ENCODE data around the gene PLD1.

The PLD1 gene

GRCh38 chr3:171704002-171704401, 106.3 kb downstream of the PLD1 start:
- no peaks in the 10 kb centered on the region for H3K27me3 ChIP-seq (ENCODE audit: insufficient read depth, low read length)
- no peaks in the 10 kb centered on the region for H3K36me3 ChIP-seq (ENCODE audit: control insufficient read depth in 1 of 2, insufficient read depth in 2 of 2, low read length in 2 of 2)
- no CpG with 5 or more reads among the region's 2 CpGs for WGBS (ENCODE audit: extremely low coverage, insufficient coverage, insufficient read length)
- no peak overlapping the region for H3K27ac ChIP-seq (ENCODE audit: low read depth, low read length)
- H4K91ac ChIP-seq (ENCODE audit: low read depth, low read length) = no peak overlapping the region
- H3K23ac ChIP-seq (ENCODE audit: low read length) = no peak overlapping the region
- no peaks in the 10 kb centered on the region for H3K79me1 ChIP-seq (ENCODE audit: low read length)
- no peak overlapping the region for H3K9ac ChIP-seq (ENCODE audit: low read length)
- no peaks in the 10 kb centered on the region for H3K9me3 ChIP-seq (ENCODE audit: insufficient read depth, low read depth, low read length)
- no peak overlapping the region for H2BK12ac ChIP-seq (ENCODE audit: low read length)
- no peak overlapping the region for H3K4me3 ChIP-seq (ENCODE audit: low read depth, low read length)
- no peak overlapping the region for H3K4me2 ChIP-seq (ENCODE audit: low read length)
- H4K8ac ChIP-seq (ENCODE audit: low read depth, low read length) = no peak overlapping the region
- no peak overlapping the region for H3K4ac ChIP-seq (ENCODE audit: low read depth, low read length)
- H4K12ac ChIP-seq (ENCODE audit: low read depth, low read length) = no peak overlapping the region
- H2BK120ac ChIP-seq (ENCODE audit: insufficient read depth, low read length, poor library complexity) = no peak overlapping the region
- no peak overlapping the region for H2AFZ ChIP-seq (ENCODE audit: insufficient read depth, low read length, poor library complexity)
- no peak overlapping the region for H3K18ac ChIP-seq (ENCODE audit: low read length)
- peak; percentile 25 to 74 for DNase-seq
- no peak overlapping the region for H2BK5ac ChIP-seq (ENCODE audit: low read depth, low read length, poor library complexity)
- no peak overlapping the region for H3K14ac ChIP-seq (ENCODE audit: low read length)
- no peaks in the 10 kb centered on the region for H3K4me1 ChIP-seq (ENCODE audit: control insufficient read depth in 1 of 2, insufficient read depth in 2 of 2, low read length in 2 of 2)
- H2AK5ac ChIP-seq (ENCODE audit: low read length) = no peak overlapping the region
- no peaks in the 10 kb centered on the region for H3K79me2 ChIP-seq (ENCODE audit: control insufficient read depth, insufficient read depth, low read length, poor library complexity)

GRCh38 chr3:171703144-171703543, 107.1 kb downstream of the PLD1 start:
- Histone ChIP-seq H3K9me3 (ENCODE audit: insufficient read depth, low read depth, low read length) (no peaks in the 10 kb centered on the region), H2BK12ac (ENCODE audit: low read length) (no peak overlapping the region), H3K4me3 (ENCODE audit: low read depth, low read length) (no peak overlapping the region), H2BK5ac (ENCODE audit: low read depth, low read length, poor library complexity) (no peak overlapping the region), H3K4me2 (ENCODE audit: low read length) (no peak overlapping the region), H3K14ac (ENCODE audit: low read length) (no peak overlapping the region), H4K8ac (ENCODE audit: low read depth, low read length) (no peak overlapping the region), H3K36me3 (ENCODE audit: control insufficient read depth in 1 of 2, insufficient read depth in 2 of 2, low read length in 2 of 2) (no peaks in the 10 kb centered on the region), H4K12ac (ENCODE audit: low read depth, low read length) (no peak overlapping the region), H2AFZ (ENCODE audit: insufficient read depth, low read length, poor library complexity) (no peak overlapping the region), H3K4me1 (ENCODE audit: control insufficient read depth in 1 of 2, insufficient read depth in 2 of 2, low read length in 2 of 2) (no peaks in the 10 kb centered on the region), H3K4ac (ENCODE audit: low read depth, low read length) (no peak overlapping the region), H4K91ac (ENCODE audit: low read depth, low read length) (no peak overlapping the region), H3K18ac (ENCODE audit: low read length) (no peak overlapping the region), H3K79me1 (ENCODE audit: low read length) (no peaks in the 10 kb centered on the region), H2BK120ac (ENCODE audit: insufficient read depth, low read length, poor library complexity) (no peak overlapping the region), H3K27ac (ENCODE audit: low read depth, low read length) (no peak overlapping the region), H2AK5ac (ENCODE audit: low read length) (no peak overlapping the region), H3K9ac (ENCODE audit: low read length) (no peak overlapping the region), H3K27me3 (ENCODE audit: insufficient read depth, low read length) (no peaks in the 10 kb centered on the region), H3K23ac (ENCODE audit: low read length) (no peak overlapping the region), H3K79me2 (ENCODE audit: control insufficient read depth, insufficient read depth, low read length, poor library complexity) (no peaks in the 10 kb centered on the region)
- DNase-seq = no peak
- WGBS (ENCODE audit: extremely low coverage, insufficient coverage, insufficient read length) = no CpG with 5 or more reads among the region's 2 CpGs

- Histone ChIP-seq H3K9me3 (ENCODE audit: insufficient read depth, low read depth, low read length) (no peaks in the 10 kb centered on the region), H4K12ac (ENCODE audit: low read depth, low read length) (no peak overlapping the region), H4K8ac (ENCODE audit: low read depth, low read length) (no peak overlapping the region), H2AK5ac (ENCODE audit: low read length) (no peak overlapping the region), H3K4ac (ENCODE audit: low read depth, low read length) (no peak overlapping the region), H3K14ac (ENCODE audit: low read length) (no peak overlapping the region), H2BK12ac (ENCODE audit: low read length) (no peak overlapping the region), H3K4me1 (ENCODE audit: control insufficient read depth in 1 of 2, insufficient read depth in 2 of 2, low read length in 2 of 2) (no peaks in the 10 kb centered on the region), H3K4me2 (ENCODE audit: low read length) (no peak overlapping the region), H2AFZ (ENCODE audit: insufficient read depth, low read length, poor library complexity) (no peak overlapping the region), H3K23ac (ENCODE audit: low read length) (no peak overlapping the region), H3K79me2 (ENCODE audit: control insufficient read depth, insufficient read depth, low read length, poor library complexity) (no peaks in the 10 kb centered on the region), H3K9ac (ENCODE audit: low read length) (no peak overlapping the region), H2BK120ac (ENCODE audit: insufficient read depth, low read length, poor library complexity) (no peak overlapping the region), H3K27me3 (ENCODE audit: insufficient read depth, low read length) (no peaks in the 10 kb centered on the region), H3K79me1 (ENCODE audit: low read length) (no peaks in the 10 kb centered on the region), H3K18ac (ENCODE audit: low read length) (no peak overlapping the region), H2BK5ac (ENCODE audit: low read depth, low read length, poor library complexity) (no peak overlapping the region), H3K27ac (ENCODE audit: low read depth, low read length) (no peak overlapping the region), H4K91ac (ENCODE audit: low read depth, low read length) (no peak overlapping the region), H3K4me3 (ENCODE audit: low read depth, low read length) (no peak overlapping the region), H3K36me3 (ENCODE audit: control insufficient read depth in 1 of 2, insufficient read depth in 2 of 2, low read length in 2 of 2) (no peaks in the 10 kb centered on the region)
- DNase-seq = peak in 1 of 2 donors; percentile 34
- no CpG with 5 or more reads among the region's 1 CpG for WGBS (ENCODE audit: extremely low coverage, insufficient coverage, insufficient read length)
These were observed 109.6 kb downstream of the PLD1 start for GRCh38 chr3:171700653-171701052.

- H3K4me1 ChIP-seq (ENCODE audit: control insufficient read depth in 1 of 2, insufficient read depth in 2 of 2, low read length in 2 of 2) = no peaks in the 10 kb centered on the region
- H3K14ac ChIP-seq (ENCODE audit: low read length) = no peak overlapping the region
- H3K36me3 ChIP-seq (ENCODE audit: control insufficient read depth in 1 of 2, insufficient read depth in 2 of 2, low read length in 2 of 2) = no peaks in the 10 kb centered on the region
- H2BK5ac ChIP-seq (ENCODE audit: low read depth, low read length, poor library complexity) = no peak overlapping the region
- H3K27ac ChIP-seq (ENCODE audit: low read depth, low read length) = no peak overlapping the region
- H3K9me3 ChIP-seq (ENCODE audit: insufficient read depth, low read depth, low read length) = no peaks in the 10 kb centered on the region
- no peak overlapping the region for H3K4me3 ChIP-seq (ENCODE audit: low read depth, low read length)
- WGBS (ENCODE audit: extremely low coverage, insufficient coverage, insufficient read length) = 100% methylated on average over 1 of the region's 2 CpGs
- no peak overlapping the region for H3K18ac ChIP-seq (ENCODE audit: low read length)
- no peak overlapping the region for H2BK120ac ChIP-seq (ENCODE audit: insufficient read depth, low read length, poor library complexity)
- H4K91ac ChIP-seq (ENCODE audit: low read depth, low read length) = no peak overlapping the region
- H3K23ac ChIP-seq (ENCODE audit: low read length) = no peak overlapping the region
- H3K27me3 ChIP-seq (ENCODE audit: insufficient read depth, low read length) = no peaks in the 10 kb centered on the region
- no peak overlapping the region for H4K12ac ChIP-seq (ENCODE audit: low read depth, low read length)
- H2AFZ ChIP-seq (ENCODE audit: insufficient read depth, low read length, poor library complexity) = no peak overlapping the region
- H2BK12ac ChIP-seq (ENCODE audit: low read length) = no peak overlapping the region
- H4K8ac ChIP-seq (ENCODE audit: low read depth, low read length) = no peak overlapping the region
- no peak overlapping the region for H3K4me2 ChIP-seq (ENCODE audit: low read length)
- no peaks in the 10 kb centered on the region for H3K79me2 ChIP-seq (ENCODE audit: control insufficient read depth, insufficient read depth, low read length, poor library complexity)
- no peak overlapping the region for H3K9ac ChIP-seq (ENCODE audit: low read length)
- no peak for DNase-seq
- no peaks in the 10 kb centered on the region for H3K79me1 ChIP-seq (ENCODE audit: low read length)
- no peak overlapping the region for H2AK5ac ChIP-seq (ENCODE audit: low read length)
- no peak overlapping the region for H3K4ac ChIP-seq (ENCODE audit: low read depth, low read length)
These were observed 110.1 kb downstream of the PLD1 start for GRCh38 chr3:171700157-171700556.
